Measurements from ENCODE around the gene ZNF423.

ZNF423 gene

DNA sequence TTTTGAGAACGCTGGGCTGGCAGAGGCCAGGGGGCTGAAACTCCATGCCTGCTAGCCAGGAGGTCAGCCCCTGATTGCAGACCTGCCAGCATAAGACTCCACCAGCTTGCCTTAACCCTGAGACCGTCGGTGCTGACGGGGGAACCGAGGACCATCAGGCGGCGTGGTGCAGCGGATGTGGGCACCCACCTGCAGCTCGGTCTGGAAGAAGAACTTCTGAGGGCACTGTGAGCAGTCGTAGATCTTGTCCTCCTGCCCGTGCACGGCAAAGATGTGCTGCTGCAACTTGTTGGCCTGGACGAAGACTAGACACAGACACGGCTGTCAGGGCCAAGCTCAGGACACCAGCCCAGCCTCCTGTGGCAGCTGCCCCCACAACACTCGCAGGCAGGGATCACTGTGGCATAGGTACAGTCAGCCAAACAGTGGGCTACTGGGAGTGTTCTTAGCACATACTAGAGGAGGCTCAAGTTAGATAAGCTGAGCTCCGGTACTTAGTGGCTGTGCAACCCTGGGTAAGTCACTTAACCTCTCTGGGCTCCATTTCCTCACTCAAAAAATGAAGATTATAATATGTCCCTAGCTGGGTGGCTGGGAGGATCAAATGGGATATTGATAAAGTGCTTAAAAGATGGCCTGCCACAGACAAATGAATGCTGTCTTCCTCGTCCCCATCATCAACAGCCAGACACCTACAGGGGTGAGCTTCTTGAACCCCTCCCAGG is 332.3 kb downstream of the ZNF423 start:
- H3K9me3 Mint-ChIP-seq, result no peaks in the 10 kb centered on the region
- H3K4me1 Mint-ChIP-seq, result peaks cover 14% of the 10 kb centered on the region
- peaks cover 3% of the 10 kb centered on the region for H3K27me3 Mint-ChIP-seq
- no peaks in the 10 kb centered on the region for H3K36me3 Mint-ChIP-seq (ENCODE audit: low read depth)
- no peak for ATAC-seq
- no peak overlapping the region for H3K27ac Mint-ChIP-seq
- no peak for DNase-seq
- no peak overlapping the region for H3K4me3 Mint-ChIP-seq

DNA sequence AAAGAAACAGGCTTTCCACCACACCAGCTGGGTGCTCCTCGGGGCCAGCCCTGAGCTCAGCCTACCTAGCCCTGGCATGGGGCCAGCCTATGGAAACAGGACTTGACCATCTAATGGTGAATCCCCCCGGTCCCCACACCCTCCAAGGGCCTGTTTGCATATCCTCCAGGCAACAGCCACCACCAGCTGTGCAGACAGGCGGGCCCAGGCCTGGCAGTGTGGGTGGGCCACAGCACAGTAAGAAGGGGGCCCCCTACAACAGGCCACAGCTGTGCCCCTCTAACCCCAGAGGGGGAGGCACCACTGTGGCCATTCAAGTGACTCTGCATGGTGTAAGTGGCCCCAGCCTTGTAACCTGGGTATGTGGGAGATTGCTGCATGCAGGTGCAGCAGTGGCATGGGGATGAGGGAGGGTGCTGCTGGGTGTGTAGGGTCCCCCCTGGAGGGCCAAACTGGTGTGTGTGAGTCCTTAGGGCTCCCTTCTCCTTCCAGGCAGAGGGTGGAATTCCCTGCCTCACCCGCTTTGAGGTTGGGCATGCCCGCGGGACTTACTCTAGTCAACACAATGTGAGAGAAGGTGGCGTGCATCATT is 334.1 kb downstream of the ZNF423 start:
- ATAC-seq (no peak), DNase-seq (no peak)
- Mint-ChIP-seq H3K27me3 (peaks cover 3% of the 10 kb centered on the region), H3K27ac (no peak overlapping the region), H3K36me3 (ENCODE audit: low read depth) (no peaks in the 10 kb centered on the region), H3K4me3 (no peak overlapping the region), H3K4me1 (peaks cover 6% of the 10 kb centered on the region), H3K9me3 (no peaks in the 10 kb centered on the region)

DNA sequence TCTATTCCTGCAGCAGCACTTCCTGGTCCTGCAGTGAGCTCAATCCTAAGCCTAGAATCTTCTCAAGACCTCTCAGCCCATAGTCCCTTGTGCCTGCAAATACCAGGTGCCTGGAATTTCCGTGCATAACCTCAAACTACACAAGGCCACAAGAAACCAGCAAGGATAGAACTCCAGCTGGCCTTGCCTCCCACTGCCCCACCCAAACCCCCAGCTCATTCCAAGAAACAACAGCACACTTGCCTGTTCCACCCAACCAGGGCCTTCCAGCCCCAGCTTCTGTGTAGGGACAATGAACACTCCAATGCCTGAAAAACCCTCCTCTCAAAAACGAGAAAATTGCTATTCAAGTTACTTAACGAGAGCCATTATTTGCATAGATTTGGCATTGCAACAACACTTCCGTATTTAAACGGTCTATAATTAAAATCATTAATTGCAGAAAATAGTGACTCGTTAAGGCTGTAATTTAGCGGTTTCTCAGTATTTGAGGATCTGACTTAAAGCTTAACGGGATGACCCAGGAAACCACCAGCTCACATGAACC is 335.3 kb downstream of the ZNF423 start:
- Mint-ChIP-seq H3K9me3 (no peaks in the 10 kb centered on the region), H3K4me1 (peaks cover 6% of the 10 kb centered on the region), H3K27ac (no peak overlapping the region), H3K27me3 (peaks cover 3% of the 10 kb centered on the region), H3K36me3 (ENCODE audit: low read depth) (no peaks in the 10 kb centered on the region), H3K4me3 (no peak overlapping the region)
- DNase-seq, result no peak
- no peak for ATAC-seq

DNA sequence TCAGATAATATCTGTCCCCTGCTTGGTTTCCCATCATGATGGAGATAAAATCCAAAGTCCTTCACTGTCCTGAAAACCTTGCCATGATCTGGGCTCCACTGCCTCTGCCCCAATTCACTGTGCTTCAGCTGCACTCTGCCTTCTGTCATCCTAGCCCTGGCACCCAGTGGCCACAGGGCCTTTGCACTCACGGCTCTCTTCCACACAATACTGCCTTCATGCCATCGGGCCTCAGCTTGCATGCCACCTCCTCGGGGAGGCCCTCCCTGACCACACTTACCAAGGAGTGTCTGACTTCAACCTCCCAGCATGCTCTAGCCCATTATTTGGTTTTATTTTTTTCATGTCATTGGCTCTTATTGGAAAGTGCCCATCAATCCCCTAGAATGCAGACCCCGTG is 336.2 kb downstream of the ZNF423 start:
- Mint-ChIP-seq H3K9me3 (no peaks in the 10 kb centered on the region), H3K4me3 (no peak overlapping the region), H3K27me3 (peaks cover 3% of the 10 kb centered on the region), H3K36me3 (ENCODE audit: low read depth) (no peaks in the 10 kb centered on the region), H3K4me1 (peaks cover 6% of the 10 kb centered on the region), H3K27ac (no peak overlapping the region)
- DNase-seq, result no peak
- ATAC-seq, result no peak

DNA sequence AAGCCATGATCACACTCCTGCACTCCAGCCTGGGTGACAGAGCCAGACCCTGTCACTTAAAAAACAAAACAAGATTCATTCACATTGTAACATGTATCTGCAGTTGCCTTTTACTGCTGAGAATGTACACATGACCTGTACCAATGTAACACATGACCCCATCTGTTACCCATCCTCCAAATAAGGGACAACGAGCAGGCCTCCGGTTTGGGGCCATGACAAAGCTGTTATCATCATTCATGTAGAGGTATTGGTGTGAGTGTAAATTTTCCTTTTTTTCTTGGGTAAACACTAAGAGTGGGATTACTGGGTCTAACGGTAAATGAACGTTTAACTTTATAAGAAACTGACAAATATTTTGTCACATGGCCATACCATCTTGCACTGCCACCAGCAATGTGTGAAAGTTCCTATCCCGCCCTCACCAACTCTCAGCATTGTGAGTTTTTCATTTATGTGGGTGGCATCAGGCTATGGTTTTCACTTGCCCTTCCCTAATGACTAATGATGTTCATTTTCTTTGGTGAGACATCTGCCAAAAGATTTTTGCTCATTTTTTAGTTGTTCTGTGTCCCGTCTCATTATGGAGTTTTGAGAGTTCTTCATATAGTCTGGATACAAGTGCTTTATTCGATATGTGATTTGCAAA is 336.8 kb downstream of the ZNF423 start:
- Mint-ChIP-seq H3K4me1 (peaks cover 6% of the 10 kb centered on the region), H3K27me3 (peaks cover 3% of the 10 kb centered on the region), H3K27ac (no peak overlapping the region), H3K9me3 (no peaks in the 10 kb centered on the region), H3K4me3 (no peak overlapping the region), H3K36me3 (ENCODE audit: low read depth) (no peaks in the 10 kb centered on the region)
- no peak for ATAC-seq
- no peak for DNase-seq

DNA sequence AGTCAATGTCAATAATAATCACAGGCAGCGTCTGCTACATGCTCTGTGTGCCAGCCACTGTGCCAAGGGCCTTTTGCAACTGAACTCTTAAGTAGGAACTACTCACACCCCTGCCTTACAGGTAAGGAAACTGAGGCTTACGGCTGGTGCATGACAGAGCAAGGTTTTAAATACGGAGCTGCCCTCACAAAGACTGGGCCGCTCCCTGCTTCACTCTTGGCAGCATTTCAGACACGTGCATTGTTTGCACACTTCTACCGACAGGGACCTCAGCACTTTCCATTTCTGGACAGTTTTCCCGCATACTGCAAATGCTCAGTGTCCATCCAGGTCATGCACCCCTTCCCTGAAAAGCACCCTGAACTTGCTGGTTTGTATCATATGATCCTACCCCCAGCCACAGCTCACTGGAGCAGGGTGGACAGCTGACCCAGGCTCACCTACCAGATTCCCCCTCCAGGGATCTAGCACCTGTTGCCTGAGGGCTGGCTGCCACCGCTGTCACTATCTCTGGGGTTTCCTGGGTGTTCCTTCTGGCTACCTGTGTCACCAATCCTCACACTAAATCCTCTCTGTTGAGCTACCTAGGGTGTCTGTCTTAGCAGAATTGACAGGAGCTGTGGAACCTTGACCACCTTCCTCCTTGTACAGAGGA is 339.4 kb downstream of the ZNF423 start:
- Mint-ChIP-seq H3K4me1 (peaks cover 6% of the 10 kb centered on the region), H3K36me3 (ENCODE audit: low read depth) (no peaks in the 10 kb centered on the region), H3K27me3 (no peaks in the 10 kb centered on the region), H3K9me3 (no peaks in the 10 kb centered on the region), H3K4me3 (no peak overlapping the region), H3K27ac (no peak overlapping the region)
- no peak for DNase-seq
- ATAC-seq, result no peak

DNA sequence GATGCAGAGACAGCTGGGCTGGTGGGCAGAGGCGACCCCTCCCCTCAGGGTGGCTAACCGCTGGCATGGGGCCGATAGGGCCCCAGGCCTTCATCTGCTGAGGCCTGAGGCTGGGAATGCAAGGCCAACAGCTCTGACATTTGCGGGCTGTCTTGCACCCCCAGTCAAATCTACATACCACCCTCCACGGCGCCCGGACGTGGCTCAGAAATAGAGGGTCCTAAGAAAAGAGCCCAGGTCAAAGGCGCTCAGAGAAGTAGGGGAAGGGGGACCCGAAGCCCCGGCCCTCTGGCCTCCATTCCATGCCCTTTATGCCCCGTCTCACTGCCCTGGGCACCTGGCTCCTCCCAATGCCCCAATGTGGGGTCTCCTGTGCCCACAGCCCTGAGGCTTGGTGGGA is 340.1 kb downstream of the ZNF423 start:
- ATAC-seq (no peak), DNase-seq (no peak)
- Mint-ChIP-seq H3K9me3 (no peaks in the 10 kb centered on the region), H3K27me3 (no peaks in the 10 kb centered on the region), H3K4me3 (no peak overlapping the region), H3K36me3 (ENCODE audit: low read depth) (no peaks in the 10 kb centered on the region), H3K4me1 (peaks cover 6% of the 10 kb centered on the region), H3K27ac (no peak overlapping the region)

DNA sequence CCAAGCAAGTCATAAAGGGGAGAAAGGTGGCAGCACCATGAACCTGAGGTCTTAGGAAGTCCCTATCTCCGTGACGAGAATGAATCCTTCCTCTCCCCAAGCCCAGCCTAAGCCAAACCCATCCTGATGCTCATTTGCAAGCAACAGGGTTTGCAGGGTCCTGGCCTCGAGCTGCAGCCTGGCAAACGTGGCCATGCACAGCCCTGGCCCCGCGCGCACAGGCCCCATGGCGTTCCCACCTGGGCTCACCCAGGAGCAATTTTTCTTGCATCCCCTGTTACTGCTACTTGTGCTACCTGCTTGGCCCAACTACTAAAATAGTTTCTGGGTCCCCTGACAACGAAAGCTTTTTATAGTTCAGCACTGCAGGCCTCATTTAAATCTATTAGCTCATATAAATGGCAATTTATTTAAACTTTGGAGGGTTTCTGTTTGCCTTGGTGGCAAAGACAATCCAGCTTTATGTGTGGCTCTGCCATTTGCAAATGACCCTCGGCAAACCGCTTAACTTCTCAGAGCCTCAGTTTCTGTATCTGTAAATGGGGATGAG is 340.8 kb downstream of the ZNF423 start:
- no peaks in the 10 kb centered on the region for H3K9me3 Mint-ChIP-seq
- DNase-seq (no peak), ATAC-seq (no peak)
- H3K27me3 Mint-ChIP-seq, result no peaks in the 10 kb centered on the region
- no peak overlapping the region for H3K27ac Mint-ChIP-seq
- no peaks in the 10 kb centered on the region for H3K36me3 Mint-ChIP-seq (ENCODE audit: low read depth)
- H3K4me1 Mint-ChIP-seq, result peaks cover 6% of the 10 kb centered on the region
- H3K4me3 Mint-ChIP-seq, result no peak overlapping the region

DNA sequence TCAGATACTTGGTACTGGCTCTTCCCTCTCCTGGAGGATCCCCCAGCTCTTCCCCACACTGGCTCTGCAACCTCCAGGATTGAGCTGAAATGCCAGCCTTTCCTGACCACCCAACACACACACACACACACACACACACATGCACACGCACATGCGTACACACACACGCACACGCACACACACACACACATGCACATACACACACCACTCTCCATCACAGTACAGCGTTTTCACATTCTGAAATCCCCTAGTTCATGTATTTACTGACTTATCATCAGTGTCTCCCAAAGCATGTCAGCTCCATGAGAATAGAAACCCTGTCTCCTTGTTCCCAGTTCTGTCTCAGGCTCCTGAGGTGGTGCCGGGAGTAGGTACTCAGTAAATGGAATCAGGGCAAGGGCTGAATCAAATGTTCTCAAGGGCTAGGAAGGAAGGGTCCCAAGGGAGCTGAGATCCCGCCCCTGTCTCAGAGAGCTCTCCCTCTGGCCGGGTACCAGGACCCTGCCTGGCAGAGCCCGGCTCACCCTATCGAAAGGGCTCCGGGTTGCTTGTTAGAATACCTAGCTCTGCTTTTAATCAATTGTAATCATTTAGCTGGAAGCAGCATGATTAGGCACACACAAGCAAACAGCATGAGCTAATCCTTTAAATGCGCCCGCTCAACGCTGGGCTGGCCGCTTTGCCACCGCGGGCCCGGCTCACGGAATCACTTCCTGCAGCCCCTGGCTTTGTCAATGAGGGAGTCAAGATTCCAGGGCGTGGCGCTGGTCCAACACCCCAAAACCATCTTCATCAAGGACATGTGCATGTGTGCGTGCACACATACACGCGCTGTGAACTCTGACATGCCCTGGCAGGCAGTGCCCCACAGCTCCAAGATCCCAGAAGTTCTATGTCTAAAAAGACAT is 341.6 kb downstream of the ZNF423 start:
- no peaks in the 10 kb centered on the region for H3K36me3 Mint-ChIP-seq (ENCODE audit: low read depth)
- no peak for DNase-seq
- ATAC-seq, result no peak

DNA sequence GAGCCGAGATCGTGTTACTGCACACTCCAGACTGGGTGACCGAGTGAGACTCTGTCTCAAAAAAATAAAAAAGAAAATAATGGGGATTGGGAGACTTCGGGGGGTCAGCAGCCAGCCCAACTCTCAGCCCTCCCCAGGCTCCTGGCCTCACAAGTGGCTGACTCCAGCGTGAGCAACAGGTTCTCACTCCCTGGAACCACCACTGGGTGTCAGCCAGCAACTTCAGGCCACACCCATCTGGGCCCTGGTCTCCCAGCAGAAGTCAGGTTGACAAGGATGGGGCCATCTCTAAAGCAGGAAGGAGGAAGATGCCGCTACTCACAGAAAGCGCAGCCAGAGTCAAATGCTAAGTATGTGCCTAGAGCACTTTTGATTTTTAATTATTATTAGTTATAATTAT is 342.9 kb downstream of the ZNF423 start:
- Mint-ChIP-seq H3K27me3 (no peaks in the 10 kb centered on the region), H3K36me3 (ENCODE audit: low read depth) (no peaks in the 10 kb centered on the region), H3K27ac (no peak overlapping the region), H3K9me3 (no peaks in the 10 kb centered on the region), H3K4me3 (no peak overlapping the region), H3K4me1 (no peaks in the 10 kb centered on the region)
- no peak for ATAC-seq
- no peak for DNase-seq

More for the DNA sequence above, 341.6 kb downstream of the ZNF423 start:
- Mint-ChIP-seq H3K27me3 (no peaks in the 10 kb centered on the region), H3K4me3 (no peak overlapping the region), H3K27ac (no peak overlapping the region), H3K4me1 (peaks cover 1% of the 10 kb centered on the region), H3K9me3 (no peaks in the 10 kb centered on the region)

DNA sequence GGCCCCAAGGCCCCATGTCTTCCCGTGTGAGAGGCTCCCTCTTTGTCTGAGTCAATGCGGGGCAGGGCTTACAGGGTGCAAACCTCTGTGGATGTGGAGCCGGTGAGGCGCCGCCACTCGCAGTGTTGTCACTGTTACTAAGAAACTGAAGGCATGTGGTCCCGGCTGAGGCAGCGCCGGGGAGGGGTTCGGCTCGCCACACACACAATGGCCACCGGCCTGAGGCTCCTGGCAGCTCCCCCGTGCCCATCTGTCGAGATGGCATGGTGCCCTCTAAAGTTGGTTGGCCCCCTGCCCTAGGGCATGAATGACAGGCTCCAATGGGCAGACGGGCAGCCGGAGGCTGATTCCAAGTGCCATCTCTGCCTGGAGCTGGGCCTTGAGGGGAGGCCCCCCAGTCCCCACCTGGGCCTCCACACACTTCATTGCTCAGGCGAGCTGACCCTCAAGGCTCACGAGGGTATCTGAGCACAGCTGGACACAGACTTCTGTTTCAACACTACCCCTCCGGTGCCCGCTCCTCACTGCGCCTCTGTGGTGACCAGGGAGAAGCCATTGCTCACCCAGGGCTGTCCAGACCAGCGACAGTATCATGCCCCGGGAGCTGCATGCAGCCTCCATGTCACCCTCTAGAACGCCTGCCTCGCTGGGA is 345.1 kb downstream of the ZNF423 start:
- H3K27ac Mint-ChIP-seq, result no peak overlapping the region
- DNase-seq (no peak), ATAC-seq (no peak)
- H3K4me1 Mint-ChIP-seq, result no peaks in the 10 kb centered on the region
- H3K4me3 Mint-ChIP-seq, result no peak overlapping the region
- H3K9me3 Mint-ChIP-seq, result no peaks in the 10 kb centered on the region
- no peaks in the 10 kb centered on the region for H3K27me3 Mint-ChIP-seq
- no peaks in the 10 kb centered on the region for H3K36me3 Mint-ChIP-seq (ENCODE audit: low read depth)

DNA sequence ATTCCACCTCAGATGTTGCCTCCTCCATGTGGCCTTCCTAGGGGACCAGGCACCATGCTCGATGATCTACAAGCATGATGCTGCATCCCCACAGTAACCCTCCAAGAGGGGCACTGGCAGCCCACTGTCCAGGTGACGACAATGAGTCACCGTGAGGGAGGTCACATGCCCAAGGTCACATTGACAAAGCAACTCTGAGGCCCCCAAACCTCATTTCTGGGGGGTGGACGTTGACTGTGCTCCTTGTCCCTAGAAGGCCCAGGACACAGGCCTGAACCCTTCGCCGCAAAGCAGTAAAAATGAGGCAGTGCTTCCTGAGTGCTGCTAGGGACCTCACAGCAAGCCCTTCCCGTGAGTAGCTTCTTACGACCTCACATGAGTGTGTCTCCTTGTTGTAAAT is 345.8 kb downstream of the ZNF423 start:
- DNase-seq, result no peak
- no peak for ATAC-seq
- Mint-ChIP-seq H3K36me3 (ENCODE audit: low read depth) (no peaks in the 10 kb centered on the region), H3K9me3 (no peaks in the 10 kb centered on the region), H3K27me3 (no peaks in the 10 kb centered on the region), H3K4me1 (no peaks in the 10 kb centered on the region), H3K4me3 (no peak overlapping the region), H3K27ac (no peak overlapping the region)

Measured in activated naive CD8-positive, alpha-beta T cell treated with anti-CD3 and anti-CD28 coated beads, Interleukin-2, amount 50 U/mL, for 24 hours (primary cell).